Psoas muscle (tissue), 8 donors: ENCODE data around the gene SLC43A3. TPM values are rescaled to one million over a fixed set of nuclear protein-coding genes. Genes with fewer than 3 reads are reported as not detected.

Experiments
- ATAC-seq, 4 donors: fragments of 200-7000 bp; cut with Tn5 transposase; one replicate each; pipeline ENCODE4 v1.9.1; 2020; ENCODE audit warnings: moderate library complexity in 3 of 4, mild to moderate bottlenecking in 2 of 4
- DNase-seq, 2 donors: peaks; one replicate each; pipeline ENCODE4 v3.0.0-alpha.2; 2020
- H3K27ac ChIP-seq: fragments of 200-600 bp; one replicate; pipeline ENCODE4 v1.8.0; 2022
- H3K27me3 ChIP-seq, 3 donors: fragments of 200-600 bp in 1 of 3; one replicate each; pipeline versions ENCODE4 v1.6.1 to v1.8.0; 2013 to 2022; ENCODE audit warnings: low read length in 2 of 3, mild to moderate bottlenecking in 2 of 3, moderate library complexity in 1 of 3; ENCODE audit not compliant: insufficient read depth in 3 of 3
- H3K36me3 ChIP-seq, 2 donors: fragments of 200-600 bp in 1 of 2; one replicate each; pipeline versions ENCODE4 v1.6.1 to v1.8.0; 2013 to 2022; ENCODE audit warnings: low read depth in 1 of 2, mild to moderate bottlenecking in 1 of 2, moderate library complexity in 1 of 2; ENCODE audit not compliant: insufficient read depth in 1 of 2
- H3K4me1 ChIP-seq: fragments of 200-600 bp; one replicate; pipeline ENCODE4 v1.8.0; 2022
- H3K4me3 ChIP-seq: fragments of 200-600 bp; one replicate; pipeline ENCODE4 v1.8.0; 2022; ENCODE audit warnings: mild to moderate bottlenecking
- H3K9me3 ChIP-seq: fragments of 200-600 bp; one replicate; pipeline ENCODE4 v1.8.0; 2022
- CTCF ChIP-seq: fragments of 200-600 bp; IDR thresholded peaks from one replicate; pipeline ENCODE4 v1.8.0; 2022; ENCODE audit warnings: antibody characterized with exemption
- WGBS, 3 donors: extraction: QIAGEN DNeasy Blood & Tissue Kit; methylation state at CpG; one replicate each; pipeline versions ENCODE4 v1.1.6 to v1.1.7; 2013; 5-methylcytosine and 5-hydroxymethylcytosine counted together
- intact Hi-C, 2 donors: fragments of 100-400 bp; cut with DNase I; formaldehyde crosslinking; loops; one replicate each; pipeline versions ENCODE4 v1.11.0 to v1.14.2; 2022
- polyA plus RNA-seq, 3 donors: library from polyadenylated mRNA; stranded (reverse); fragments of 200-250 nt; gene quantifications; one replicate each; pipeline ENCODE4 v1.2.3, GENCODE V29; 2013
- total RNA-seq, 4 donors: library from RNA; stranded (reverse); fragmentation: NEBNext Ultra II Directional in 2 of 4; extraction: Animal tissue kit (Norgen Biotek cat#: 25700) in 2 of 4; gene quantifications; one replicate each; pipeline versions ENCODE4 v1.2.1 to v1.2.4, GENCODE V29; 2021 to 2023
- donor health status: healthy with polysubstance abuse.
- donor health status: DM: no; HTN: no; CAD: no; lungs with moderate emphysema.
- donor health status: Bipolar disorder and iron deficiency.
- donor health status: healthy.
- donor health status: DM: yes; HTN: yes; CAD: no.
- donor health status: DM: no; HTN: no; CAD: no.
- donor health status: DM: no; HTN: no; CAD: no.
- donor health status: DM: yes; HTN: yes; CAD: no.

The SLC43A3 gene
- total and polyA plus RNA-seq, 7 donors, result 5.8 to 18.8 (median 14.7) TPM

- Histone ChIP-seq H3K4me1 (no peaks in the 10 kb centered on the region), H3K27me3 (peaks cover 0 to 5% (median 4%) of the 10 kb centered on the region in 3 donors), H3K36me3 (no peaks in the 10 kb centered on the region), H3K27ac (no peak overlapping the region), H3K9me3 (no peaks in the 10 kb centered on the region), H3K4me3 (no peak overlapping the region)
- DNase-seq (no peak), ATAC-seq (no peak)
- TF ChIP-seq CTCF, result no peak
- intact Hi-C loops, result no loop called here
- 90 to 96% (median 92%) methylated on average over 3 of the region's 3 CpGs for WGBS, 3 donors
Observed at GRCh38 chr11:57374966-57375365, 52.0 kb downstream of the SLC43A3 start.

- Histone ChIP-seq H3K4me1 (no peaks in the 10 kb centered on the region), H3K9me3 (no peaks in the 10 kb centered on the region), H3K4me3 (no peak overlapping the region), H3K27me3 (peaks cover 0 to 5% (median 4%) of the 10 kb centered on the region in 3 donors), H3K27ac (no peak overlapping the region), H3K36me3 (no peaks in the 10 kb centered on the region)
- no peak for TF ChIP-seq CTCF
- intact Hi-C loops, result no loop called here
- WGBS, 3 donors, result 41 to 59% (median 50%) methylated on average over 3 of the region's 3 CpGs
- ATAC-seq (no peak), DNase-seq (no peak)
Observed at GRCh38 chr11:57373146-57373545, 53.8 kb downstream of the SLC43A3 start.

GRCh38 chr11:57370941-57371340 lies 56.0 kb downstream of the SLC43A3 start:
- intact Hi-C loops, result no loop called here

GRCh38 chr11:57370251-57370650 lies 56.7 kb downstream of the SLC43A3 start:
- Histone ChIP-seq H3K27ac (no peak overlapping the region), H3K4me3 (no peak overlapping the region), H3K27me3 (no peaks in the 10 kb centered on the region), H3K9me3 (no peaks in the 10 kb centered on the region), H3K36me3 (no peaks in the 10 kb centered on the region), H3K4me1 (no peaks in the 10 kb centered on the region)
- intact Hi-C loops, result no loop called here
- no peak for TF ChIP-seq CTCF
- WGBS, 3 donors, result 84 to 85% (median 85%) methylated on average over 7 of the region's 7 CpGs
- DNase-seq (no peak), ATAC-seq (no peak)

More at GRCh38 chr11:57370941-57371340, 56.0 kb downstream of the SLC43A3 start:
- DNase-seq (no peak), ATAC-seq (no peak)
- Histone ChIP-seq H3K36me3 (no peaks in the 10 kb centered on the region), H3K27ac (no peak overlapping the region), H3K4me1 (no peaks in the 10 kb centered on the region), H3K9me3 (no peaks in the 10 kb centered on the region), H3K4me3 (no peak overlapping the region), H3K27me3 (no peaks in the 10 kb centered on the region)
- TF ChIP-seq CTCF, result no peak

GRCh38 chr11:57368845-57369232 lies 58.1 kb downstream of the SLC43A3 start:
- no peaks in the 10 kb centered on the region for H3K27me3 ChIP-seq
- no peaks in the 10 kb centered on the region for H3K36me3 ChIP-seq
- no peaks in the 10 kb centered on the region for H3K9me3 ChIP-seq
- no peak for TF ChIP-seq CTCF
- ATAC-seq (no peak), DNase-seq (no peak)
- H3K4me1 ChIP-seq, result no peaks in the 10 kb centered on the region
- no peak overlapping the region for H3K27ac ChIP-seq
- 37 to 57% (median 48%) methylated on average over 5 of the region's 5 CpGs for WGBS, 3 donors
- intact Hi-C loops, result no loop called here
- H3K4me3 ChIP-seq, result no peak overlapping the region
